Trophoblast cell (in vitro differentiated cells and primary cell): Measurements from ENCODE around the gene ARHGAP6.

Source experiments
- DNase-seq, 2 donors: peaks; one replicate each; pipeline ENCODE4 v3.0.0-alpha.2; 2016
- H2AFZ ChIP-seq: 2 replicates; pipeline ENCODE4 v1.6.1; 2013; ENCODE audit warnings: low read length, moderate library complexity, mild to moderate bottlenecking; ENCODE audit not compliant: insufficient read depth, poor library complexity
- H2AK5ac ChIP-seq: 2 replicates; pipeline ENCODE4 v1.6.1; 2013; ENCODE audit warnings: mild to moderate bottlenecking, low read length
- H2BK120ac ChIP-seq: 2 replicates; pipeline ENCODE4 v1.6.1; 2013; ENCODE audit warnings: low read length, mild to moderate bottlenecking, moderate library complexity; ENCODE audit not compliant: insufficient read depth, poor library complexity
- H2BK12ac ChIP-seq: 2 replicates; pipeline ENCODE4 v1.6.1; 2013; ENCODE audit warnings: mild to moderate bottlenecking, low read length, moderate library complexity
- H2BK5ac ChIP-seq: 2 replicates; pipeline ENCODE4 v1.6.1; 2013; ENCODE audit warnings: low read length, low read depth, moderate library complexity, mild to moderate bottlenecking; ENCODE audit not compliant: poor library complexity
- H3K14ac ChIP-seq: 2 replicates; pipeline ENCODE4 v1.6.1; 2013; ENCODE audit warnings: mild to moderate bottlenecking, low read length
- H3K18ac ChIP-seq: 2 replicates; pipeline ENCODE4 v1.6.1; 2013; ENCODE audit warnings: mild to moderate bottlenecking, low read length
- H3K23ac ChIP-seq: 2 replicates; pipeline ENCODE4 v1.6.1; 2013; ENCODE audit warnings: low read length
- H3K27ac ChIP-seq: 2 replicates; pipeline ENCODE4 v1.5.1; 2013; ENCODE audit warnings: low read depth, mild to moderate bottlenecking, inconsistent platforms, low read length, moderate library complexity
- H3K27me3 ChIP-seq: 2 replicates; pipeline ENCODE4 v1.6.1; 2013; ENCODE audit warnings: inconsistent platforms, mild to moderate bottlenecking, low read length, moderate library complexity; ENCODE audit not compliant: insufficient read depth
- H3K36me3 ChIP-seq, 2 experiments: 1 replicate in 1 of 2; 2 replicates in 1 of 2; pipeline ENCODE4 v1.6.1; 2013; ENCODE audit warnings: low read length in 2 of 2, mild to moderate bottlenecking in 2 of 2, moderate library complexity in 1 of 2; ENCODE audit not compliant: insufficient read depth in 2 of 2, control insufficient read depth in 1 of 2
- H3K4ac ChIP-seq: 2 replicates; pipeline ENCODE4 v1.6.1; 2013; ENCODE audit warnings: low read depth, mild to moderate bottlenecking, low read length, moderate library complexity
- H3K4me1 ChIP-seq, 2 experiments: 1 replicate in 1 of 2; 2 replicates in 1 of 2; pipeline ENCODE4 v1.6.1; 2013; ENCODE audit warnings: low read length in 2 of 2, mild to moderate bottlenecking in 2 of 2, moderate library complexity in 1 of 2; ENCODE audit not compliant: insufficient read depth in 2 of 2, control insufficient read depth in 1 of 2
- H3K4me2 ChIP-seq: 2 replicates; pipeline ENCODE4 v1.6.1; 2013; ENCODE audit warnings: inconsistent platforms, mild to moderate bottlenecking, low read length, moderate library complexity
- H3K4me3 ChIP-seq: 2 replicates; pipeline ENCODE4 v1.5.1; 2013; ENCODE audit warnings: mild to moderate bottlenecking, low read depth, low read length, inconsistent platforms
- H3K79me1 ChIP-seq: one replicate; pipeline ENCODE4 v1.6.1; 2013; ENCODE audit warnings: low read length
- H3K79me2 ChIP-seq: 2 replicates; pipeline ENCODE4 v1.6.1; 2013; ENCODE audit warnings: low read length, mild to moderate bottlenecking; ENCODE audit not compliant: control insufficient read depth, insufficient read depth, poor library complexity
- H3K9ac ChIP-seq: 2 replicates; pipeline ENCODE4 v1.6.1; 2013; ENCODE audit warnings: mild to moderate bottlenecking, low read length
- H3K9me3 ChIP-seq: 2 replicates; pipeline ENCODE4 v1.6.1; 2013; ENCODE audit warnings: low read depth, mild to moderate bottlenecking, control low read depth, inconsistent platforms, low read length; ENCODE audit not compliant: insufficient read depth
- H4K12ac ChIP-seq: 2 replicates; pipeline ENCODE4 v1.6.1; 2013; ENCODE audit warnings: low read depth, mild to moderate bottlenecking, low read length, moderate library complexity
- H4K8ac ChIP-seq: 2 replicates; pipeline ENCODE4 v1.6.1; 2013; ENCODE audit warnings: low read depth, mild to moderate bottlenecking, low read length, moderate library complexity
- H4K91ac ChIP-seq: one replicate; pipeline ENCODE4 v1.6.1; 2013; ENCODE audit warnings: low read depth, mild to moderate bottlenecking, low read length, moderate library complexity
- WGBS: extraction: QIAGEN DNeasy Blood & Tissue Kit; methylation state at CpG from one replicate; pipeline ENCODE4 v1.1.7; 2013; ENCODE audit warnings: missing lambda C conversion rate; ENCODE audit not compliant: insufficient read length, insufficient coverage; ENCODE audit errors: extremely low coverage; 5-methylcytosine and 5-hydroxymethylcytosine counted together

Gene ARHGAP6

DNA sequence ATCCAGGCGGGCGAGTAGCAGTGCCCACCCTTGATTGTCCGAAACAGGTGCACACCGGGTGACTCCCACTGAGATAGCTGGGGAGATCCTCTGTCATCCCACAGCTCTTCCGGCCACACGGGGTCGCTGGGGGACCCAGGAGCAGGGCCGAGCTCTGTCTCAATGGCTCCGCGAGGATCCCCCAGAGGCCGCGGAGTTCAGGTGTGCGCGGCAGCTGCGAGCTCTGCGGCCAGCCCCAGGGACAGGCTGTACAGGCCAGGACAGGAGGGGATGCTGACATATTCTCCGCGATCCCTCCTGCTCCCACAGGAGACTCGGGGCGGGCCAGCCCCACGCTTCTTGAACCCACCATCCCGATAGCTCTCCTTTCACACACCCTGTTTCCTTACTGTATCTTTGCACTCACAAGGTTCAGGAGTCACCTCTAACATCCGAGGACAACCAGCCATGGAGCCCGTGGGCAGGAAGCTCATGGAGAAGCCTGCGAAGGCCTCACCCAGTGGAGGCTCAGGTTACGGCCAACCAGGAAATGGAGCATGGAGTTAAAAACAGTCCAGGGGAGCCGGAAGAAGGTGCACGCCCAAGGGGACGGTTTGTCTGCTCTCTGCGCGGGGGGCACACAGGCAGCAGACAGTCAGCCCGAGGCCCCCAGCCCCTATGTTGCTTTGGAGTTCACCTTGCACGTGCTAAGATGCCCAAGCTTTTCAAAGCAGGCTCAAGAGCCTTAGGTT is 450.4 kb downstream of the ARHGAP6 start:
- Histone ChIP-seq H3K27ac (no peak overlapping the region), H3K4ac (no peak overlapping the region), H3K18ac (no peak overlapping the region), H2BK120ac (no peak overlapping the region), H4K91ac (no peak overlapping the region), H3K9ac (no peak overlapping the region), H3K4me3 (no peak overlapping the region), H3K14ac (no peak overlapping the region), H3K4me2 (no peak overlapping the region), H3K9me3 (no peaks in the 10 kb centered on the region), H3K4me1 (no peaks in the 10 kb centered on the region), H3K36me3 (no peaks in the 10 kb centered on the region), H2BK12ac (no peak overlapping the region), H3K79me2 (no peaks in the 10 kb centered on the region), H3K27me3 (no peaks in the 10 kb centered on the region), H4K12ac (no peak overlapping the region), H4K8ac (no peak overlapping the region), H2BK5ac (no peak overlapping the region), H2AFZ (no peak overlapping the region), H3K79me1 (no peaks in the 10 kb centered on the region), H3K23ac (no peak overlapping the region), H2AK5ac (no peak overlapping the region)
- peak in 1 of 2 donors; percentile 16 for DNase-seq
- WGBS = no CpG with 5 or more reads among the region's 33 CpGs

DNA sequence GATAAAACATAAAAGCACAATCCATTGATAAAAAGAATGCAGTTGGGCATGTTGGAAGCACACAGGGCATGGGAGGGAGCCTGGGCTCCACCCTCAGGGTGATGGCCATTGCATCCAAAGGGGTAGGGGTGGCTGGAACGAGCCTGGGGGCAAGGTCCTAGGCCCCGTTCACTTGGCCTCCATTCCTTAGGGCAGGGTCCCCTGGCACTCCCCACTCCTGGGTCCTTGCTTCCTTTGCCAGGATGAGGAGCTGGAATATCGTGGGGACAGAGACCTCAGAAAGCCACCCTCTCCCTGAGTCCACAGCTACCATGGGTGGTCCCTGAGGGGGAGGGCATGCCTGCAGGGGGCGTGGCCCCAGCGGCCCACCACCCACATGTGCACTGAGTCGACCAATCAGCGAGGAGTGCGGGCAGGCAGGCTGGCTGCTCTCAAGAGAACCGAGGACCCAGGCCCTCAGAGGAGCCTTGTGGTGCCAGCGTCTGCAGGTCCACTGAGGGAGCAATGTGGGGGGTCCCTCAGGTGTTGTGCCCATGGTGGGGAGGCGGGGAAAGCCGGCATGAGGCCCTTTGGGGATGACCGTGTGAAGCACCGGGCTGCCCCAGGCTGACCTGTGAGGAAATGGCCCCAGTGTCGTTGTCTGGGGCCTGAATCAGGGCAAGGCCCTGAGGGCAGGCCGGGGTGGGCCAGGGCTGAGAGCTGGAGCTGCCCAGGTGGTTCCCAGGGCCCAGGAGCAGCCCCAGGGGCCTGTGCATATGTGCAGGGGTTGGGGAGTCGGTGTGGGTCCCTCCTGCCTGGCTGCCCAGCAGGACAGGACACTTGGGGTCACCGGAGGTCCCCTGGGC is 451.2 kb downstream of the ARHGAP6 start:
- Histone ChIP-seq H3K4me2 (no peak overlapping the region), H2AK5ac (no peak overlapping the region), H3K4me1 (no peaks in the 10 kb centered on the region), H2BK5ac (no peak overlapping the region), H3K23ac (no peak overlapping the region), H3K14ac (no peak overlapping the region), H2BK120ac (no peak overlapping the region), H4K8ac (no peak overlapping the region), H3K27me3 (no peaks in the 10 kb centered on the region), H3K79me2 (no peaks in the 10 kb centered on the region), H3K9me3 (no peaks in the 10 kb centered on the region), H3K4ac (no peak overlapping the region), H4K12ac (no peak overlapping the region), H3K36me3 (no peaks in the 10 kb centered on the region), H2AFZ (no peak overlapping the region), H3K27ac (no peak overlapping the region), H3K79me1 (no peaks in the 10 kb centered on the region), H3K18ac (no peak overlapping the region), H3K9ac (no peak overlapping the region), H2BK12ac (no peak overlapping the region), H4K91ac (no peak overlapping the region), H3K4me3 (no peak overlapping the region)
- WGBS = no CpG with 5 or more reads among the region's 18 CpGs
- peak in 1 of 2 donors; percentile 23 for DNase-seq

DNA sequence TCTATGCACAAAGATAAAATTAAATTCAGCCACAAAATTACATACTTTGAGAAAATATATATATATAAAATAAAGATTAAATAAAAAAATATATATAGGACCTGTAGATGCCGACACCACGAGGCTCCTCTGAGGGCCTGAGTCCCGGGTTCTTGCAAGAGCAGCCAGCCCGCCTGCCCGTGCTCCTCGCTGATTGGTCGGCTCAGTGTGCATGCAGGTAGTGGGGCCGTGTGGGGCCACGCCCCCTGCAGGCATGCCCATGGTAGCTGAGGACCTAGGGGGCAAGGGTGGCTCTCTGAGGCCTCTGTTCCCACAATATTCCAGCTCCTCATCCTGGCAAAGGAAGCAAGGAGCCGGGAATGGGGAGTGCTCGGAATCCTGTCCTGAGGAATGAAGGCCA is 453.0 kb downstream of the ARHGAP6 start:
- no peaks in the 10 kb centered on the region for H3K36me3 ChIP-seq
- DNase-seq = no peak
- no peak overlapping the region for H3K14ac ChIP-seq
- H2AFZ ChIP-seq = no peak overlapping the region
- no CpG with 5 or more reads among the region's 11 CpGs for WGBS
- H3K4me1 ChIP-seq = no peaks in the 10 kb centered on the region
- no peaks in the 10 kb centered on the region for H3K79me1 ChIP-seq
- no peak overlapping the region for H4K8ac ChIP-seq
- no peak overlapping the region for H3K18ac ChIP-seq
- H2BK120ac ChIP-seq = no peak overlapping the region
- H4K91ac ChIP-seq = no peak overlapping the region
- no peaks in the 10 kb centered on the region for H3K27me3 ChIP-seq
- no peak overlapping the region for H3K4me3 ChIP-seq
- no peak overlapping the region for H3K4me2 ChIP-seq
- no peaks in the 10 kb centered on the region for H3K9me3 ChIP-seq
- H2BK12ac ChIP-seq = no peak overlapping the region
- no peak overlapping the region for H3K27ac ChIP-seq
- H3K9ac ChIP-seq = no peak overlapping the region
- H4K12ac ChIP-seq = no peak overlapping the region
- no peak overlapping the region for H2BK5ac ChIP-seq
- H2AK5ac ChIP-seq = no peak overlapping the region
- no peaks in the 10 kb centered on the region for H3K79me2 ChIP-seq
- H3K23ac ChIP-seq = no peak overlapping the region
- no peak overlapping the region for H3K4ac ChIP-seq

DNA sequence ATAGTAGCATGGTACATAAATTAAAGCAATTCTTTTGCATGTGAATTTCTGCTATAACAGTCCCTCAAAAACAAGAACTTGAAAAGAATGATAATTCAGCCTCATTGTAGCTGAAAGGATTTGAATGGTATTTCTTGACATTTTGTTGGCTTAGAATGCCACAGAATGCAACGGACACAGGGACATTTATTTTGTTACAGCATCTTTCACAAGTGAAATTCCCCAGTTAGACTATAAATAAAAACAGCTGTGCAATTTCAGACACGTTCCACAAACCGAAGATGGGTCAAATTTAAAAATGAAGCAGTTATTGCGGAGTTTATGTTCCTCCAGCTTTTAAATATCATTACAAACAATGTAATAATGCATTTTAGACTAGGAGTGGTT is 455.3 kb downstream of the ARHGAP6 start:
- H3K23ac ChIP-seq = no peak overlapping the region
- no peak overlapping the region for H3K18ac ChIP-seq
- no peak overlapping the region for H4K12ac ChIP-seq
- no peak overlapping the region for H4K91ac ChIP-seq
- H2AFZ ChIP-seq = no peak overlapping the region
- no peak overlapping the region for H2BK12ac ChIP-seq
- H3K9ac ChIP-seq = no peak overlapping the region
- no peaks in the 10 kb centered on the region for H3K27me3 ChIP-seq
- no peak overlapping the region for H4K8ac ChIP-seq
- H3K4me1 ChIP-seq = no peaks in the 10 kb centered on the region
- no peak overlapping the region for H3K14ac ChIP-seq
- no peak overlapping the region for H2BK5ac ChIP-seq
- DNase-seq = no peak
- no CpG with 5 or more reads among the region's 4 CpGs for WGBS
- H3K79me2 ChIP-seq = no peaks in the 10 kb centered on the region
- H3K4me3 ChIP-seq = no peak overlapping the region
- no peaks in the 10 kb centered on the region for H3K36me3 ChIP-seq
- H2BK120ac ChIP-seq = no peak overlapping the region
- H3K4me2 ChIP-seq = no peak overlapping the region
- no peak overlapping the region for H3K27ac ChIP-seq
- no peaks in the 10 kb centered on the region for H3K79me1 ChIP-seq
- H3K9me3 ChIP-seq = no peaks in the 10 kb centered on the region
- H3K4ac ChIP-seq = no peak overlapping the region
- no peak overlapping the region for H2AK5ac ChIP-seq
